Measurements from ENCODE around the gene ARAP1. TPM values are rescaled to one million over a fixed set of nuclear protein-coding genes. Genes with fewer than 3 reads are reported as not detected.

The ARAP1 gene
- polyA plus RNA-seq, 1 donor (not counting 4 experiments of a cell fraction or from before 2014, with no cell fraction given): 32.8 TPM

DNA sequence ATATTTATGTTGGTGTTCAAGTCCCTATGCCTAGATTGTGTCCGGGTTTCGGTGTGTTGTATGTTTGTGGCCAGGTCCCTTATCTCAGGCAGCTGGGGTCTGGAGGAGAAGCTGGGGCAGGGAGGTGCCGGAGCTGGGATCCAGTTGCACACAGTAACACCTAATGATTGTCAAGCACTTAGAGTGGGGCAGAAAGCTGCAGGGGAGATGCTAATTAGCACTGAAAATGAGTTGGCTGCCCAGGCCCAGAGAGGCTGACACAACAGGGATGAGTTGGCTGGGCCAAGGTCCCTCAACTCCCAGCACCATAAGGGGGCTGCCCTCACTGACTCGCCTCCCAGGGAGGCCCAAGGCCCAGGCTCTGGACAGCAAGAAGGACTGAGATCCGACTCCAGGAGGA, 90.2 kb downstream of the ARAP1 start:
- Histone ChIP-seq H3K9me3 (ENCODE audit: control insufficient read depth, low read depth, low read length) (no peaks in the 10 kb centered on the region), H3K27ac (ENCODE audit: control insufficient read depth, insufficient read depth, low read length) (no peak overlapping the region), H3K4me1 (ENCODE audit: control insufficient read depth, extremely low read depth, insufficient read depth, low read length) (no peaks in the 10 kb centered on the region), H4K20me1 (ENCODE audit: control insufficient read depth, extremely low read depth, insufficient read depth, low read length) (no peaks in the 10 kb centered on the region), H3K9ac (ENCODE audit: control insufficient read depth, extremely low read depth, insufficient read depth, low read length) (no peak overlapping the region), H3K79me2 (ENCODE audit: control insufficient read depth, insufficient read depth, low read length) (no peaks in the 10 kb centered on the region), H3K36me3 (ENCODE audit: control insufficient read depth in 2 of 2, extremely low read depth in 1 of 2, insufficient read depth in 2 of 2, low read length in 2 of 2) (no peaks in the 10 kb centered on the region), H3K9me1 (ENCODE audit: control insufficient read depth, extremely low read depth, insufficient read depth, low read length) (no peaks in the 10 kb centered on the region), H3K4me2 (ENCODE audit: control insufficient read depth, extremely low read depth, insufficient read depth, low read depth, low read length) (no peak overlapping the region), H3K27me3 (ENCODE audit: control insufficient read depth, extremely low read depth, insufficient read depth, low read length) (peaks cover 18% of the 10 kb centered on the region), H3K4me3 (ENCODE audit: control insufficient read depth in 2 of 3, extremely low read depth in 1 of 3, insufficient read depth in 2 of 3, low read depth in 1 of 3, low read length in 3 of 3) (no peak overlapping the region), H2AFZ (ENCODE audit: control insufficient read depth, low read length) (no peak overlapping the region)
- TF ChIP-seq EZH2 (IDR thresholded peaks at IDR 0.05; ENCODE audit: low read length): no peak
- TF ChIP-seq, protein P1, sequence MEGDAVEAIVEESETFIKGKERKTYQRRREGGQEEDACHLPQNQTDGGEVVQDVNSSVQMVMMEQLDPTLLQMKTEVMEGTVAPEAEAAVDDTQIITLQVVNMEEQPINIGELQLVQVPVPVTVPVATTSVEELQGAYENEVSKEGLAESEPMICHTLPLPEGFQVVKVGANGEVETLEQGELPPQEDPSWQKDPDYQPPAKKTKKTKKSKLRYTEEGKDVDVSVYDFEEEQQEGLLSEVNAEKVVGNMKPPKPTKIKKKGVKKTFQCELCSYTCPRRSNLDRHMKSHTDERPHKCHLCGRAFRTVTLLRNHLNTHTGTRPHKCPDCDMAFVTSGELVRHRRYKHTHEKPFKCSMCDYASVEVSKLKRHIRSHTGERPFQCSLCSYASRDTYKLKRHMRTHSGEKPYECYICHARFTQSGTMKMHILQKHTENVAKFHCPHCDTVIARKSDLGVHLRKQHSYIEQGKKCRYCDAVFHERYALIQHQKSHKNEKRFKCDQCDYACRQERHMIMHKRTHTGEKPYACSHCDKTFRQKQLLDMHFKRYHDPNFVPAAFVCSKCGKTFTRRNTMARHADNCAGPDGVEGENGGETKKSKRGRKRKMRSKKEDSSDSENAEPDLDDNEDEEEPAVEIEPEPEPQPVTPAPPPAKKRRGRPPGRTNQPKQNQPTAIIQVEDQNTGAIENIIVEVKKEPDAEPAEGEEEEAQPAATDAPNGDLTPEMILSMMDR (optimal IDR thresholded peaks at IDR 0.05 in 1 of 3, IDR thresholded peaks at IDR 0.05 in 1 of 3, conservative IDR thresholded peaks at IDR 0.05 in 1 of 3; ENCODE audit: extremely low read depth in 1 of 3, insufficient read depth in 2 of 3, low read length in 3 of 3): no peak
- FAIRE-seq (no peak), DNase-seq (ENCODE audit: low read depth, low spot score) (no peak)
- dilution Hi-C loops (cut with MboI; ENCODE audit: extremely low pct_ligation_motif_present, low sequenced_read_pairs): no loop called here

- no peaks in the 10 kb centered on the region for H4K20me1 ChIP-seq (ENCODE audit: control insufficient read depth, extremely low read depth, insufficient read depth, low read length)
- FAIRE-seq (no peak), DNase-seq (ENCODE audit: low read depth, low spot score) (no peak)
- H3K9me1 ChIP-seq (ENCODE audit: control insufficient read depth, extremely low read depth, insufficient read depth, low read length): no peaks in the 10 kb centered on the region
- H3K9me3 ChIP-seq (ENCODE audit: control insufficient read depth, low read depth, low read length): no peaks in the 10 kb centered on the region
- TF ChIP-seq EZH2 (IDR thresholded peaks at IDR 0.05; ENCODE audit: low read length): no peak
- TF ChIP-seq, protein P1 (optimal IDR thresholded peaks at IDR 0.05 in 1 of 3, IDR thresholded peaks at IDR 0.05 in 1 of 3, conservative IDR thresholded peaks at IDR 0.05 in 1 of 3; ENCODE audit: extremely low read depth in 1 of 3, insufficient read depth in 2 of 3, low read length in 3 of 3): no peak
- dilution Hi-C loops (cut with MboI; ENCODE audit: extremely low pct_ligation_motif_present, low sequenced_read_pairs): no loop called here
- peaks cover 18% of the 10 kb centered on the region for H3K27me3 ChIP-seq (ENCODE audit: control insufficient read depth, extremely low read depth, insufficient read depth, low read length)
- no peak overlapping the region for H2AFZ ChIP-seq (ENCODE audit: control insufficient read depth, low read length)
- no peaks in the 10 kb centered on the region for H3K36me3 ChIP-seq (ENCODE audit: control insufficient read depth in 2 of 2, extremely low read depth in 1 of 2, insufficient read depth in 2 of 2, low read length in 2 of 2)
- H3K27ac ChIP-seq (ENCODE audit: control insufficient read depth, insufficient read depth, low read length): no peak overlapping the region
- no peak overlapping the region for H3K4me2 ChIP-seq (ENCODE audit: control insufficient read depth, extremely low read depth, insufficient read depth, low read depth, low read length)
- no peaks in the 10 kb centered on the region for H3K4me1 ChIP-seq (ENCODE audit: control insufficient read depth, extremely low read depth, insufficient read depth, low read length)
- H3K79me2 ChIP-seq (ENCODE audit: control insufficient read depth, insufficient read depth, low read length): no peaks in the 10 kb centered on the region
- H3K9ac ChIP-seq (ENCODE audit: control insufficient read depth, extremely low read depth, insufficient read depth, low read length): no peak overlapping the region
- no peak overlapping the region for H3K4me3 ChIP-seq (ENCODE audit: control insufficient read depth in 2 of 3, extremely low read depth in 1 of 3, insufficient read depth in 2 of 3, low read depth in 1 of 3, low read length in 3 of 3)
Measured at GRCh38 chr11:72661486-72661885, 90.7 kb downstream of the ARAP1 start.
